HUES6 (cell line): ENCODE data around the gene BPGM.

Experiments used
- H3K27ac ChIP-seq: 2 replicates; pipeline ENCODE4 v1.7.0; 2013; ENCODE audit warnings: low read depth, mild to moderate bottlenecking, low read length, inconsistent platforms
- H3K27me3 ChIP-seq: 2 replicates; pipeline ENCODE4 v1.6.1; 2013; ENCODE audit warnings: low read length; ENCODE audit not compliant: control insufficient read depth, insufficient read depth
- H3K36me3 ChIP-seq: 2 replicates; pipeline ENCODE4 v1.6.1; 2013; ENCODE audit warnings: low read length; ENCODE audit not compliant: control insufficient read depth, insufficient read depth
- H3K4me1 ChIP-seq: 2 replicates; pipeline ENCODE4 v1.6.1; 2013; ENCODE audit warnings: low read length; ENCODE audit not compliant: control insufficient read depth, insufficient read depth
- H3K4me3 ChIP-seq: 2 replicates; pipeline ENCODE4 v1.5.1; 2013; ENCODE audit warnings: low read depth, low read length
- H3K9ac ChIP-seq: one replicate; pipeline ENCODE4 v1.6.1; 2013; ENCODE audit warnings: mild to moderate bottlenecking, low read length
- H3K9me3 ChIP-seq: 2 replicates; pipeline ENCODE4 v1.6.1; 2013; ENCODE audit warnings: low read depth, low read length; ENCODE audit not compliant: control insufficient read depth, insufficient read depth

Gene BPGM

DNA sequence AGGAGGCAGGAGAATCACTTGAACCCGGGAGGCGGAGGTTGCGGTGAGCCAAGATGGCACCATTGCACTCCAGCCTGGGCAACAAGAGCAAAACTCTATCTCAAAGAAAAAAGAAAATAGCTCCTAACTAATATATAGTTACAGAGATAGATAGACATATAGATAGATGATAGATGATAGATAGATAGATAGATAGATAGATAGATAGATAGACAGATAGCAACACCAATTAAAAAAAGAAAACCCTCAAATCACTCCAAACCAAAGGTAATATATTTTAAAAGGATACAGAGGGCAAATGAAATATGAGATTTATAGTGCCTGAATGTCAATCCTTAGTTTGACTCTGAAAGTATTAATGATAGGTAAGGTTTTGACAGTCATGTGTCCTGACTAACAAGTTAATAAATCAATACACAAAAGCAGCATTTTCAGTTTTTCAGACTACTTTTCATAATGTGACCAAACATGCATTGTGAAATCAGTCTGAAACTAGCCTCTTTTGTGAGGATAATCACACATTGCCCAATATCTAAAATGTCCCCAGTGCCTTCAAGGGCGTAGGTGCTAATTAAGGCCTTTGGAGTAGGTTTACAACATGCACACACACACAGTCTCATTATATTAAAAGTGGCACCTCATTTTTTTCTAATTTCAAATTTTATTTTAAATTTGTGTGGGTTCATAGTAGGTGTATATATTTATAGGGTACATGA lies 61.2 kb downstream of the BPGM start:
- H3K9ac ChIP-seq = no peak overlapping the region
- no peak overlapping the region for H3K4me3 ChIP-seq
- peaks cover 22% of the 10 kb centered on the region for H3K4me1 ChIP-seq
- H3K9me3 ChIP-seq = no peaks in the 10 kb centered on the region
- no peaks in the 10 kb centered on the region for H3K36me3 ChIP-seq
- no peaks in the 10 kb centered on the region for H3K27me3 ChIP-seq
- H3K27ac ChIP-seq = no peak overlapping the region

- Histone ChIP-seq H3K9me3 (no peaks in the 10 kb centered on the region), H3K9ac (no peak overlapping the region), H3K36me3 (no peaks in the 10 kb centered on the region), H3K4me3 (no peak overlapping the region), H3K4me1 (peaks cover 15% of the 10 kb centered on the region), H3K27me3 (no peaks in the 10 kb centered on the region), H3K27ac (no peak overlapping the region)
These were observed 62.0 kb downstream of the BPGM start for GRCh38 chr7:134708692-134709091.

GRCh38 chr7:134709197-134709596 lies 62.5 kb downstream of the BPGM start:
- Histone ChIP-seq H3K36me3 (no peaks in the 10 kb centered on the region), H3K4me3 (no peak overlapping the region), H3K27me3 (no peaks in the 10 kb centered on the region), H3K4me1 (peaks cover 10% of the 10 kb centered on the region; the same call in 1 of the 2 replicates), H3K9me3 (no peaks in the 10 kb centered on the region), H3K27ac (no peak overlapping the region), H3K9ac (no peak overlapping the region)

DNA sequence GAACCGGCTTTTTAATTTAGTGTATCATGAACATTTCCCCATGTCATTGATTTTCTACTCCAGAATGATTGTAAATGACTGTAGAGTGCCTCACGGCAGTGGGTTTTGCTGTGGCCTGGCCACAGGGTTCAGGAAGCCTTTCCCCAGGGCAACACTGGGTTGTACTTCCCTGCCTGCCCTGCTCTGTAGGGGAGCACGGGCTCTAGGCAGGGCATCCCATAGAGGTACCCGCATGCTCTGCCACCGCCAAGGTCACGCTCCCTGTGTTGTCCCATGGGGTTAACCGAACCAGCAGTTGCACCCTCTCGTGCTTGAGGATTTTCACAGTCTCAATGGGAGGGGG lies 63.8 kb downstream of the BPGM start:
- H3K4me1 ChIP-seq = peaks cover 10% of the 10 kb centered on the region; the same call in 1 of the 2 replicates
- H3K27ac ChIP-seq = no peak overlapping the region
- no peaks in the 10 kb centered on the region for H3K27me3 ChIP-seq
- no peaks in the 10 kb centered on the region for H3K9me3 ChIP-seq
- H3K4me3 ChIP-seq = no peak overlapping the region
- no peak overlapping the region for H3K9ac ChIP-seq
- no peaks in the 10 kb centered on the region for H3K36me3 ChIP-seq

DNA sequence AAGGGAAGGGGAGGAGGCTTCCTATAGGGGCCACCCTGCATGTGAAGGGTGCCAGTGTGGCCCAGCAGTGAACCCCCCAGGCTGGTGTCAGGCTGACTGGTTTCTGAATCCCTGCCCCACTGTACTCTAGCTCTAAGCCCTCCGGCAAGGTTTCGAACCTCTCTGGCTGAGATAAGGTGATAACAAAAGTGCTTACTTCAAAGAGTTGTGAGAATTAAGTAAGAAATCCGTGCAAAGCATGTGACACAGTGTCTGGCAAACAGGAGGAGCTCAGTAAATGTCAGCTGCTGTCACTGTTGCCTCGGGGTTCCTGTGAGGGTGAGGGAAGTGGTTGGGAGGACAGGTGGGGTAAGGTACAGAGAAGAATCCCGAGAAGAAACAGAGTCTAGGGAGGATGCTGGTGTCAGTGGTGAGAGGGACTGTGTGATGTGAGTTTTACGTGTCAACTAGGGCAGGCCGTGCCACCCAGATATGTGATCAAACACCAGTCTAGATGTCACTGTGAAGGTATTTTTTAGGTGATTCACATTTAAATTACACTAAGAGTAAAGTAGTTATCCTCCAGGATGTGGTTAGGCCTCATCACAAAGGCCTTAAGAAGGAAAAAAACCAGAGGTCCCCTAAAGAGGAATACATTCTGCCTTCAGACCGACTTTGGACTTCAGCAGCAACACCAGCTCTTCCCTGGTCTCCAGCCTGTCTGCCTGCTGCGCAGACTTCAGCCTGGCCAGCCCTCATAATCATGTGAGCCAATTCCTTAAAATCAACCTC lies 64.4 kb downstream of the BPGM start:
- Histone ChIP-seq H3K36me3 (no peaks in the 10 kb centered on the region), H3K9me3 (no peaks in the 10 kb centered on the region), H3K27me3 (no peaks in the 10 kb centered on the region), H3K27ac (no peak overlapping the region), H3K4me1 (peaks cover 10% of the 10 kb centered on the region; the same call in 1 of the 2 replicates), H3K9ac (no peak overlapping the region), H3K4me3 (no peak overlapping the region)

GRCh38 chr7:134712196-134712595 lies 65.5 kb downstream of the BPGM start:
- H3K27ac ChIP-seq = no peak overlapping the region

DNA sequence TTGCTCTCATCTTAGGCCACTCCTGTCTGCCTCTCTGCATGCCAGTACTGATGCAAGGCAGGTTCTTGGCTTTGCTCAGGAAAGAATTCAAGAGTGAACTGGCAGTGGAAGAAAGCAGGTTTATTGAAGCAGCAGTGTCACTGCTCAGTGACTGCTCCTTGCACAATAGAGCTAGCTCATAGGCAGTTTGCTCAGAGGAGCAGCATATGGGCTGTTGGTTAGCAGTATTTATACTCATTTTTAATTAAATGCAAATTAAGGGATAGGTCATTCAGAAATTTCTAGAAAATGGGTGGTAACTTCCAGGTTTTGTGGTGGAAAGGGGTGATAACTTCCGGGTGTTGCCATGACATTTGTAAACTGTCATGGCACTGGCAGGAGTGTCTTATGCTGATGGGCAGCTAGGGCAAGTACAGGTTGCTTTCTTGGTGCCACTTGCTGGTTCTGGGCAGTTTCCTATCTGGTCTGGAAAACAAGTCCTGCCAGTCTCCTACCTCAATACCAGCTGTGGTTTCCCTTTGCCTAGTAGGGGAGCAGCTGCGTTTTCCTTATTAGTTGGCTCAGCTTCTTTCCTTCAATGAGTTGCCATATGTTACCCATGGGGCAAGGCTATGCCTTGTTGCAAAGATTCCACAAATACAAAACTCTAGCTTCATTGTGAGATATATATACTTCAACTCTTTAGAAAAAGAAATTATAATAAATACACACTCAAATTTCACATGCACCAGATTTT lies 68.0 kb downstream of the BPGM start:
- H3K36me3 ChIP-seq = no peaks in the 10 kb centered on the region
- peaks cover 10% of the 10 kb centered on the region; the same call in 1 of the 2 replicates for H3K4me1 ChIP-seq
- H3K27ac ChIP-seq = no peak overlapping the region
- H3K4me3 ChIP-seq = no peak overlapping the region
- H3K9ac ChIP-seq = no peak overlapping the region
- no peaks in the 10 kb centered on the region for H3K27me3 ChIP-seq
- H3K9me3 ChIP-seq = no peaks in the 10 kb centered on the region

More at GRCh38 chr7:134712196-134712595, 65.5 kb downstream of the BPGM start:
- Histone ChIP-seq H3K9ac (no peak overlapping the region), H3K36me3 (no peaks in the 10 kb centered on the region), H3K9me3 (no peaks in the 10 kb centered on the region), H3K4me1 (peaks cover 10% of the 10 kb centered on the region; the same call in 1 of the 2 replicates), H3K27me3 (no peaks in the 10 kb centered on the region), H3K4me3 (no peak overlapping the region)

DNA sequence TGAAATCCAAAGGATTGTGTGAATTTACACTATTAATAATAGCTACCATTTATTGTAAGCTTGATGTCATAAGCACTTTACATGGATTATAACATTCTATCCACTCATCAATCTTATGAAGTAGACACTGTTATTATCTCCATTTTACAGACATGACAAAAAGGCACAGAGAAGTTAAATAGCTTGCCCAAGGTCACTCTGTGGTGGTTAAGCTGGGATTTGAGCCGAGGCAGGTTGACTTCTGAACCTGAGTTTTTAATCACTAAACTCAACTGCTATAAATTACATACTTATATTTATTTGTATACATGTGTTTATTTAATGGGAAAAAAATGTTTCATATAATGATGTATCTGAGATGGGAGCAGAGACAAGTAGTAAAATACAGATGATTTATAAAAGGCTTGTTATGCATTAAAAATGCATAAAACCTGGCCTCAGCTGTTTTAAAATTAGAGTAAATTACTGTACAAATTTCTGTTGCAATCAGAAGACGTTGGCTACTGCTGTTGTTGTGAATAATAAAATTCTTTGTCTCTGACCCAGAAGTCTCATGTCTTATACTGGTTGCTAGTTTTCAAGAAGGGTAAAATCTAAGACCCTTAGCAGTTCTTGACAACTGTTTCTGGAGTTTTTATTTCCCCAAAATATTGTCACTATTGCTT lies 71.7 kb downstream of the BPGM start:
- Histone ChIP-seq H3K9me3 (no peaks in the 10 kb centered on the region), H3K27me3 (no peaks in the 10 kb centered on the region), H3K27ac (no peak overlapping the region), H3K36me3 (no peaks in the 10 kb centered on the region), H3K4me3 (no peak overlapping the region), H3K4me1 (no peaks in the 10 kb centered on the region), H3K9ac (no peak overlapping the region)

DNA sequence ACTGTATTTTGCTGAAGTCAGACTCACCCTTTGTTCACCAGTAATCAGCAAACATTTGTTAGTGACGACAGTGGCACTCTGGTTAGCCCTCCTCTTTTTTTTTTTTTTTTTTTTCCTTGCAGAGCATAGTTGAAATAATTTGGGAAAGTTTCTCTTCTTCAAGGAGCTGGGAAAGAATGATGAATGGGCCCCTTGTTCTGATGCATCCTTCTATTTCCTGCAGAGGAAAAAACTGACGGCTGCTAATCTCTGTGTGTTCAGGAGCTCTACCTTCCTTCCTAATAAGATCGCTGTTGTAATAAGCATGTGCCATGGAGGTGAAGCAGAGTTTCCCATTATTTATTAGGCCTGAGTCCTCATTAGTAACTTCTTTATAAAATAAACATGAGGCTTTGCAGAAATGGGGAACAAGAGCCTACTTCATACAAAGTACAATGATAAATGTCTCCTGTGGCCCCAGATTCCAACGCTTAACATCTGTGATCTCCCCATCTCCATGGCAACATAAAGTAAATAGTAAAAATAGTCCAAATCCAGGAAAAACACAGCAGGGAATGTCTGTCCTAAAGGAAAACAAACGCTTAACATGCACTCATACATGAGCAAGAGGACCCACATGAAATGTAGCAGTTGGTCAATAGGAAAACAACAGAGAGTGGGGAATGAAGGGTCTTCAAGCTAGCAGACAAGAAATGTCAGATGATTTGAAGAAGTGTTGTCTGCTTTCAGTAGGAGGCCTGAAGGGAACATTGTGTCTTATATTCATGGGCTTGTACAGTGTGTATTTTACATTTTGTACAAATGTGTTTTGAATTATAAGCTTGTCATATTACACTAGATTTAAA lies 73.7 kb downstream of the BPGM start:
- Histone ChIP-seq H3K9me3 (no peaks in the 10 kb centered on the region), H3K9ac (no peak overlapping the region), H3K4me1 (no peaks in the 10 kb centered on the region), H3K36me3 (no peaks in the 10 kb centered on the region), H3K4me3 (no peak overlapping the region), H3K27me3 (no peaks in the 10 kb centered on the region), H3K27ac (no peak overlapping the region)

- Histone ChIP-seq H3K4me1 (no peaks in the 10 kb centered on the region), H3K9me3 (no peaks in the 10 kb centered on the region), H3K9ac (no peak overlapping the region), H3K4me3 (no peak overlapping the region), H3K27ac (no peak overlapping the region), H3K36me3 (no peaks in the 10 kb centered on the region), H3K27me3 (no peaks in the 10 kb centered on the region)
These were observed 74.5 kb downstream of the BPGM start for GRCh38 chr7:134721171-134721570.
